Trophoblast cell (in vitro differentiated cells and primary cell): ENCODE measurements around the gene LYSMD3.

Source experiments
- DNase-seq, 2 donors: peaks; one replicate each; pipeline ENCODE4 v3.0.0-alpha.2; 2016
- H2AFZ ChIP-seq: 2 replicates; pipeline ENCODE4 v1.6.1; 2013; ENCODE audit warnings: low read length, moderate library complexity, mild to moderate bottlenecking; ENCODE audit not compliant: insufficient read depth, poor library complexity
- H2AK5ac ChIP-seq: 2 replicates; pipeline ENCODE4 v1.6.1; 2013; ENCODE audit warnings: mild to moderate bottlenecking, low read length
- H2BK120ac ChIP-seq: 2 replicates; pipeline ENCODE4 v1.6.1; 2013; ENCODE audit warnings: low read length, mild to moderate bottlenecking, moderate library complexity; ENCODE audit not compliant: insufficient read depth, poor library complexity
- H2BK12ac ChIP-seq: 2 replicates; pipeline ENCODE4 v1.6.1; 2013; ENCODE audit warnings: mild to moderate bottlenecking, low read length, moderate library complexity
- H2BK5ac ChIP-seq: 2 replicates; pipeline ENCODE4 v1.6.1; 2013; ENCODE audit warnings: low read length, low read depth, moderate library complexity, mild to moderate bottlenecking; ENCODE audit not compliant: poor library complexity
- H3K14ac ChIP-seq: 2 replicates; pipeline ENCODE4 v1.6.1; 2013; ENCODE audit warnings: mild to moderate bottlenecking, low read length
- H3K18ac ChIP-seq: 2 replicates; pipeline ENCODE4 v1.6.1; 2013; ENCODE audit warnings: mild to moderate bottlenecking, low read length
- H3K23ac ChIP-seq: 2 replicates; pipeline ENCODE4 v1.6.1; 2013; ENCODE audit warnings: low read length
- H3K27ac ChIP-seq: 2 replicates; pipeline ENCODE4 v1.5.1; 2013; ENCODE audit warnings: low read depth, mild to moderate bottlenecking, inconsistent platforms, low read length, moderate library complexity
- H3K27me3 ChIP-seq: 2 replicates; pipeline ENCODE4 v1.6.1; 2013; ENCODE audit warnings: inconsistent platforms, mild to moderate bottlenecking, low read length, moderate library complexity; ENCODE audit not compliant: insufficient read depth
- H3K36me3 ChIP-seq, 2 experiments: 1 replicate in 1 of 2; 2 replicates in 1 of 2; pipeline ENCODE4 v1.6.1; 2013; ENCODE audit warnings: low read length in 2 of 2, mild to moderate bottlenecking in 2 of 2, moderate library complexity in 1 of 2; ENCODE audit not compliant: insufficient read depth in 2 of 2, control insufficient read depth in 1 of 2
- H3K4ac ChIP-seq: 2 replicates; pipeline ENCODE4 v1.6.1; 2013; ENCODE audit warnings: low read depth, mild to moderate bottlenecking, low read length, moderate library complexity
- H3K4me1 ChIP-seq, 2 experiments: 1 replicate in 1 of 2; 2 replicates in 1 of 2; pipeline ENCODE4 v1.6.1; 2013; ENCODE audit warnings: low read length in 2 of 2, mild to moderate bottlenecking in 2 of 2, moderate library complexity in 1 of 2; ENCODE audit not compliant: insufficient read depth in 2 of 2, control insufficient read depth in 1 of 2
- H3K4me2 ChIP-seq: 2 replicates; pipeline ENCODE4 v1.6.1; 2013; ENCODE audit warnings: inconsistent platforms, mild to moderate bottlenecking, low read length, moderate library complexity
- H3K4me3 ChIP-seq: 2 replicates; pipeline ENCODE4 v1.5.1; 2013; ENCODE audit warnings: mild to moderate bottlenecking, low read depth, low read length, inconsistent platforms
- H3K79me1 ChIP-seq: one replicate; pipeline ENCODE4 v1.6.1; 2013; ENCODE audit warnings: low read length
- H3K79me2 ChIP-seq: 2 replicates; pipeline ENCODE4 v1.6.1; 2013; ENCODE audit warnings: low read length, mild to moderate bottlenecking; ENCODE audit not compliant: control insufficient read depth, insufficient read depth, poor library complexity
- H3K9ac ChIP-seq: 2 replicates; pipeline ENCODE4 v1.6.1; 2013; ENCODE audit warnings: mild to moderate bottlenecking, low read length
- H3K9me3 ChIP-seq: 2 replicates; pipeline ENCODE4 v1.6.1; 2013; ENCODE audit warnings: low read depth, mild to moderate bottlenecking, control low read depth, inconsistent platforms, low read length; ENCODE audit not compliant: insufficient read depth
- H4K12ac ChIP-seq: 2 replicates; pipeline ENCODE4 v1.6.1; 2013; ENCODE audit warnings: low read depth, mild to moderate bottlenecking, low read length, moderate library complexity
- H4K8ac ChIP-seq: 2 replicates; pipeline ENCODE4 v1.6.1; 2013; ENCODE audit warnings: low read depth, mild to moderate bottlenecking, low read length, moderate library complexity
- H4K91ac ChIP-seq: one replicate; pipeline ENCODE4 v1.6.1; 2013; ENCODE audit warnings: low read depth, mild to moderate bottlenecking, low read length, moderate library complexity
- WGBS: extraction: QIAGEN DNeasy Blood & Tissue Kit; methylation state at CpG from one replicate; pipeline ENCODE4 v1.1.7; 2013; ENCODE audit warnings: missing lambda C conversion rate; ENCODE audit not compliant: insufficient read length, insufficient coverage; ENCODE audit errors: extremely low coverage; 5-methylcytosine and 5-hydroxymethylcytosine counted together

LYSMD3 gene

GRCh38 chr5:90483206-90483605, 46.2 kb downstream of the LYSMD3 start:
- Histone ChIP-seq H3K27ac (no peak overlapping the region), H4K8ac (no peak overlapping the region), H3K4me3 (no peak overlapping the region), H2AFZ (no peak overlapping the region), H3K79me1 (no peaks in the 10 kb centered on the region), H3K9me3 (no peaks in the 10 kb centered on the region), H4K91ac (no peak overlapping the region), H2AK5ac (no peak overlapping the region), H3K4ac (no peak overlapping the region), H2BK120ac (no peak overlapping the region), H3K18ac (no peak overlapping the region), H2BK5ac (no peak overlapping the region), H3K4me1 (no peaks in the 10 kb centered on the region), H3K79me2 (no peaks in the 10 kb centered on the region), H4K12ac (no peak overlapping the region), H3K4me2 (no peak overlapping the region), H3K9ac (no peak overlapping the region), H3K23ac (no peak overlapping the region), H3K27me3 (no peaks in the 10 kb centered on the region), H2BK12ac (no peak overlapping the region), H3K14ac (no peak overlapping the region), H3K36me3 (no peaks in the 10 kb centered on the region)
- no CpG with 5 or more reads among the region's 8 CpGs for WGBS
- no peak for DNase-seq

- no peak overlapping the region for H4K12ac ChIP-seq
- H3K27ac ChIP-seq = no peak overlapping the region
- no peaks in the 10 kb centered on the region for H3K79me1 ChIP-seq
- no CpG with 5 or more reads among the region's 1 CpG for WGBS
- H3K18ac ChIP-seq = no peak overlapping the region
- no peak overlapping the region for H2BK5ac ChIP-seq
- no peak overlapping the region for H2BK12ac ChIP-seq
- H2AK5ac ChIP-seq = no peak overlapping the region
- H3K14ac ChIP-seq = no peak overlapping the region
- H4K91ac ChIP-seq = no peak overlapping the region
- H4K8ac ChIP-seq = no peak overlapping the region
- H2AFZ ChIP-seq = no peak overlapping the region
- DNase-seq = no peak
- H2BK120ac ChIP-seq = no peak overlapping the region
- H3K36me3 ChIP-seq = no peaks in the 10 kb centered on the region
- H3K4me1 ChIP-seq = no peaks in the 10 kb centered on the region
- H3K4me3 ChIP-seq = no peak overlapping the region
- no peaks in the 10 kb centered on the region for H3K27me3 ChIP-seq
- H3K23ac ChIP-seq = no peak overlapping the region
- H3K9ac ChIP-seq = no peak overlapping the region
- H3K4me2 ChIP-seq = no peak overlapping the region
- no peaks in the 10 kb centered on the region for H3K79me2 ChIP-seq
- H3K4ac ChIP-seq = no peak overlapping the region
- no peaks in the 10 kb centered on the region for H3K9me3 ChIP-seq
These were observed 48.7 kb downstream of the LYSMD3 start for GRCh38 chr5:90480699-90481098.

GRCh38 chr5:90479611-90480385, 49.6 kb downstream of the LYSMD3 start:
- DNase-seq = no peak
- Histone ChIP-seq H3K4me2 (no peak overlapping the region), H3K79me2 (no peaks in the 10 kb centered on the region), H4K8ac (no peak overlapping the region), H3K4me3 (no peak overlapping the region), H3K79me1 (no peaks in the 10 kb centered on the region), H2AFZ (no peak overlapping the region), H3K23ac (no peak overlapping the region), H2BK120ac (no peak overlapping the region), H4K91ac (no peak overlapping the region), H3K4ac (no peak overlapping the region), H2BK12ac (no peak overlapping the region), H3K27ac (no peak overlapping the region), H3K27me3 (no peaks in the 10 kb centered on the region), H4K12ac (no peak overlapping the region), H3K9me3 (no peaks in the 10 kb centered on the region), H3K4me1 (no peaks in the 10 kb centered on the region), H2AK5ac (no peak overlapping the region), H2BK5ac (no peak overlapping the region), H3K14ac (no peak overlapping the region), H3K9ac (no peak overlapping the region), H3K18ac (no peak overlapping the region), H3K36me3 (no peaks in the 10 kb centered on the region)

- Histone ChIP-seq H3K9me3 (no peaks in the 10 kb centered on the region), H4K12ac (no peak overlapping the region), H3K4me1 (peaks cover 0 to 2% of the 10 kb centered on the region in 2 experiments), H3K4me2 (no peak overlapping the region), H2AK5ac (no peak overlapping the region), H3K4me3 (no peak overlapping the region), H3K27me3 (no peaks in the 10 kb centered on the region), H3K14ac (no peak overlapping the region), H2AFZ (no peak overlapping the region), H3K18ac (no peak overlapping the region), H3K36me3 (no peaks in the 10 kb centered on the region), H3K4ac (no peak overlapping the region), H4K91ac (no peak overlapping the region), H3K79me2 (peaks cover 4% of the 10 kb centered on the region), H3K23ac (no peak overlapping the region), H3K27ac (no peak overlapping the region), H3K79me1 (peaks cover 7% of the 10 kb centered on the region), H2BK120ac (no peak overlapping the region), H2BK12ac (no peak overlapping the region), H2BK5ac (no peak overlapping the region), H3K9ac (no peak overlapping the region), H4K8ac (no peak overlapping the region)
- no CpG with 5 or more reads among the region's 8 CpGs for WGBS
- DNase-seq = no peak
These were observed 51.7 kb downstream of the LYSMD3 start for GRCh38 chr5:90477621-90478215.
